ENCODE measurements around the gene ERCC3.

The ERCC3 gene

GRCh38 chr2:127293748-127294562 is at the start of gene ERCC3:
Gene ERCC3, minus strand, starts transcription at chr2:127294144. Its CDS starts 63 bp downstream, at chr2:127294081.
- peak; percentile 79 for DNase-seq

GRCh38 chr2:127343277-127343676 is 49.3 kb upstream of the ERCC3 start:
- no peak for DNase-seq

- no peak for DNase-seq
These were observed 48.2 kb upstream of the ERCC3 start for GRCh38 chr2:127342101-127342500.

- DNase-seq: no peak
These were observed 38.4 kb upstream of the ERCC3 start for GRCh38 chr2:127332335-127332734.

- no peak for DNase-seq
These were observed 36.8 kb upstream of the ERCC3 start for GRCh38 chr2:127330753-127331152.

- no peak for DNase-seq
These were observed 32.5 kb upstream of the ERCC3 start for GRCh38 chr2:127326289-127326945.

- DNase-seq: peak; percentile 1
These were observed 30.7 kb upstream of the ERCC3 start for GRCh38 chr2:127324635-127325034.

- DNase-seq: no peak
These were observed 27.4 kb upstream of the ERCC3 start for GRCh38 chr2:127321303-127321702.

GRCh38 chr2:127320586-127321275 is 26.8 kb upstream of the ERCC3 start:
- no peak for DNase-seq

GRCh38 chr2:127320067-127320466 is 26.1 kb upstream of the ERCC3 start:
- no peak for DNase-seq

- no peak for DNase-seq
These were observed 20.4 kb upstream of the ERCC3 start for GRCh38 chr2:127314193-127314988.

- DNase-seq: no peak
These were observed 19.5 kb upstream of the ERCC3 start for GRCh38 chr2:127313406-127313805.

- DNase-seq: no peak
These were observed 17.0 kb upstream of the ERCC3 start for GRCh38 chr2:127310980-127311379.

GRCh38 chr2:127309468-127309867 is 15.5 kb upstream of the ERCC3 start:
- no peak for DNase-seq

GRCh38 chr2:127308586-127309138 is 14.7 kb upstream of the ERCC3 start:
- DNase-seq: no peak

- DNase-seq: no peak
These were observed 12.1 kb upstream of the ERCC3 start for GRCh38 chr2:127305990-127306585.

- no peak for DNase-seq
These were observed 8.2 kb upstream of the ERCC3 start for GRCh38 chr2:127302168-127302567.

- no peak for DNase-seq
These were observed 577 bp downstream of the ERCC3 start for GRCh38 chr2:127293386-127293747.

- no peak for DNase-seq
These were observed 5.7 kb downstream of the ERCC3 start for GRCh38 chr2:127288274-127288673.

- DNase-seq: no peak
These were observed 10.7 kb downstream of the ERCC3 start for GRCh38 chr2:127283275-127283674.

GRCh38 chr2:127280693-127281092 is 13.3 kb downstream of the ERCC3 start:
- no peak for DNase-seq

- DNase-seq: no peak
These were observed 14.2 kb downstream of the ERCC3 start for GRCh38 chr2:127279781-127280180.

All from NCI-H1092 treated with DMSO at 0.1 percent for 48 hours (cell line).